ENCODE results near the gene APOO. TPM values are rescaled to one million over a fixed set of nuclear protein-coding genes. Genes with fewer than 3 reads are reported as not detected.

Gene APOO
- total RNA-seq, 1 experiment from 2014 or later = 34.5 TPM

DNA sequence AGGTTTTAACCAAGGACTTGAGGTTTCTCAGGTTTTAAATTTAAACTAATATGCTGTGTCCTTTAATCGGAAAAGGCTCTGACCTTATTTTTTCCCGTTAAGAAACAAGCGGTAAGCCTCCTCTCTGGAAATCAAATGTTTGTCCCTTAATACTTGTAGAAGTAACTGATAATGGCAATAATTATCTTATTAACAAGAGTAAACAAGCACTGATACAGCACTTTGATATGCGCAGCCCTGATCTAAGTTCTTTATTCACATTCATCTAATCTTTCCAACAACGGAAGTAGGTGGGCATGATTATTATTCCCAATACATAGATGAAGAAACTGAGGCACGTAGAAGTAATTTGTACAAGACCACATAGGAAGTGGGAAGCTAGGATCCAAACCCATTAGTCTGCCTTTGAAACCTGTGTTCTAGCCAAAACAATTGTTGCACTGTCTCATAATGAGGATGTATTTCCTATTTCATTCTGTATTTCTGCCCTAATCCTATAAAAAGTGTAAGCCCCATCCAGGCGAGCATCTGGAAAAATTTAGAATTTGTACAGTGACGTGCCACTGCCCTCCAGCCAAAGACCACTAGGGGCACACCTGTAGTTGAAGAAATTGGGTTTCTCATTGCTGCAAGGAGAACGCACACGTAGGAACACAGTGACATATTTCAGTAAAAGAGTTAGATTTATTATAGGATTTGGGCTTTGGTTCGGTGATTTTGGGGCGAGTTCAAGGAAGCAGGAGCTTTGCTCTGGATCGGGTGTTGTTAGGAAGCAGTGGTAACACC, 674 bp upstream of the APOO start:
- no peaks in the 10 kb centered on the region for H3K9me3 ChIP-seq (ENCODE audit: control insufficient read depth in 1 of 2, insufficient read depth in 1 of 2, low read depth in 1 of 2, low read length in 2 of 2)
- no peaks in the 10 kb centered on the region for H3K36me3 ChIP-seq (ENCODE audit: control insufficient read depth in 1 of 2, insufficient read depth in 2 of 2, low read length in 2 of 2)
- ChIA-PET RAD21 (ENCODE audit: low non-redundant PET in 1 of 2, low total read pairs in 2 of 2, uncharacterized antibody in 2 of 2, unreplicated experiment in 2 of 2) (no interaction called here), POLR2A (interaction anchor here (1.0 to 2.1 kb wide), 2 partner anchors 20 to 165 kb away, joined by 3 to 5 read pairs; partner anchors contain the start of gene ACOT9), CTCF (interaction anchor here (1.2 to 2.2 kb wide), 2 partner anchors 117 to 146 kb away, joined by 3 to 9 read pairs; partner anchors contain the start of gene EIF2S3)
- H2AFZ ChIP-seq (ENCODE audit: low read depth, low read length, poor library complexity, severe bottlenecking) = peak overlapping the region; percentile 95
- intact Hi-C loops (cut with micrococcal nuclease) = loop anchor here (5.0 kb wide), 1 partner anchor 334 kb away; no protein-coding TSS in a partner anchor
- peak overlapping the region; percentile 48 for H3K9ac ChIP-seq (ENCODE audit: low read length)
- peaks cover 0 to 15% of the 10 kb centered on the region in 2 experiments; a peak in 2 of 4 replicates for H3K4me1 ChIP-seq (ENCODE audit: control insufficient read depth in 1 of 2, insufficient read depth in 2 of 2, low read length in 2 of 2)
- peak overlapping the region; percentile 40 to 76 for H3K4me3 ChIP-seq (replicated peaks in 1 of 2; ENCODE audit: low read depth in 1 of 2, low read length in 2 of 2)
- no peaks in the 10 kb centered on the region for H3K27me3 ChIP-seq (ENCODE audit: insufficient read depth, low read length)
- H3K9me2 ChIP-seq (ENCODE audit: insufficient read depth) = no peaks in the 10 kb centered on the region
- H3K27ac ChIP-seq (ENCODE audit: low read depth, low read length) = peak overlapping the region; percentile 74
- H4K20me1 ChIP-seq (ENCODE audit: insufficient read depth) = no peaks in the 10 kb centered on the region
- BruUV-seq (replicated peaks) = TSS peak; percentile 67
- H3K79me2 ChIP-seq (ENCODE audit: insufficient read depth, low read length) = peaks cover 15% of the 10 kb centered on the region; the same call in 1 of the 2 replicates
- TF ChIP-seq, protein P1, sequence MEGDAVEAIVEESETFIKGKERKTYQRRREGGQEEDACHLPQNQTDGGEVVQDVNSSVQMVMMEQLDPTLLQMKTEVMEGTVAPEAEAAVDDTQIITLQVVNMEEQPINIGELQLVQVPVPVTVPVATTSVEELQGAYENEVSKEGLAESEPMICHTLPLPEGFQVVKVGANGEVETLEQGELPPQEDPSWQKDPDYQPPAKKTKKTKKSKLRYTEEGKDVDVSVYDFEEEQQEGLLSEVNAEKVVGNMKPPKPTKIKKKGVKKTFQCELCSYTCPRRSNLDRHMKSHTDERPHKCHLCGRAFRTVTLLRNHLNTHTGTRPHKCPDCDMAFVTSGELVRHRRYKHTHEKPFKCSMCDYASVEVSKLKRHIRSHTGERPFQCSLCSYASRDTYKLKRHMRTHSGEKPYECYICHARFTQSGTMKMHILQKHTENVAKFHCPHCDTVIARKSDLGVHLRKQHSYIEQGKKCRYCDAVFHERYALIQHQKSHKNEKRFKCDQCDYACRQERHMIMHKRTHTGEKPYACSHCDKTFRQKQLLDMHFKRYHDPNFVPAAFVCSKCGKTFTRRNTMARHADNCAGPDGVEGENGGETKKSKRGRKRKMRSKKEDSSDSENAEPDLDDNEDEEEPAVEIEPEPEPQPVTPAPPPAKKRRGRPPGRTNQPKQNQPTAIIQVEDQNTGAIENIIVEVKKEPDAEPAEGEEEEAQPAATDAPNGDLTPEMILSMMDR (IDR thresholded peaks at IDR 0.05 in 2 of 3, conservative IDR thresholded peaks at IDR 0.05 in 1 of 3; ENCODE audit: borderline replicate concordance in 1 of 3, insufficient read depth in 1 of 3, low read depth in 2 of 3, low read length in 2 of 3) = peak in 2 of 3 experiments; percentile 45 to 47; a peak in 4 of 6 replicates
- no peak for TF ChIP-seq POLR2AphosphoS5 (IDR thresholded peaks at IDR 0.05; ENCODE audit: low read depth, low read length)
- peak overlapping the region; percentile 80 for H3K4me2 ChIP-seq (ENCODE audit: low read length)
- ATAC-seq (no peak), DNase-seq (ENCODE audit: low read depth, low spot score) (no peak)

DNA sequence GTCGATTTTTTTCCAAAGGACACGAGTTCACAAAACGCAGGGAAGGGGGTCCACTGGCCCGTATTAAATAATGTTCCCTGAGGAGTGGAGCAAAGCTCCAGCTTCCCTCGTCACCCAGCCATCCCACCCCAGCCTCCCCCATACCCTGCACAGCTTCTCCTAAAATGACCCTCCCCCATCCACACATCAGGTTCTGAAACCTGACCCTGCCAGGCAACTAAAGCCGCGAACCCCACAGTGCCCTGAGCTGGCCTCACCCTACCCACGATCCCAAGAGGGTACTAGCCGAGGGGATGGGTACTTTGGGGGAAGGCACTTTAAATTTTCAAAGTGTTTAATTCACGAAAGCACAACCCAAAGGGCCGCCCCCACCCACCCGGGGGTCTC, 634 bp downstream of the APOO start:
- ChIA-PET POLR2A (interaction anchor here (0.7 to 2.1 kb wide), 3 partner anchors 15 to 208 kb away, joined by 3 to 5 read pairs (median 4); partner anchors contain the start of gene ACOT9), CTCF (interaction anchor here (1.0 to 1.2 kb wide), 2 partner anchors 118 to 147 kb away, joined by 3 read pairs; no protein-coding TSS in a partner anchor), RAD21 (ENCODE audit: low non-redundant PET in 1 of 2, low total read pairs in 2 of 2, uncharacterized antibody in 2 of 2, unreplicated experiment in 2 of 2) (interaction anchor here in 1 of 2 experiments (0.5 kb wide), 1 partner anchor 127 kb away, joined by 3 read pairs; no protein-coding TSS in a partner anchor)
- Histone ChIP-seq H3K9me2 (ENCODE audit: insufficient read depth) (no peaks in the 10 kb centered on the region), H3K4me2 (ENCODE audit: low read length) (peak overlapping the region; percentile 80), H4K20me1 (ENCODE audit: insufficient read depth) (no peaks in the 10 kb centered on the region), H3K9ac (ENCODE audit: low read length) (peak overlapping the region; percentile 89), H3K9me3 (ENCODE audit: control insufficient read depth in 1 of 2, insufficient read depth in 1 of 2, low read depth in 1 of 2, low read length in 2 of 2) (no peaks in the 10 kb centered on the region), H3K4me3 (replicated peaks in 1 of 2; ENCODE audit: low read depth in 1 of 2, low read length in 2 of 2) (peak overlapping the region; percentile 76), H2AFZ (ENCODE audit: low read depth, low read length, poor library complexity, severe bottlenecking) (no peak overlapping the region), H3K4me1 (ENCODE audit: control insufficient read depth in 1 of 2, insufficient read depth in 2 of 2, low read length in 2 of 2) (peaks cover 2 to 18% of the 10 kb centered on the region in 2 experiments; a peak in 3 of 4 replicates), H3K79me2 (ENCODE audit: insufficient read depth, low read length) (peaks cover 15% of the 10 kb centered on the region; the same call in 1 of the 2 replicates), H3K36me3 (ENCODE audit: control insufficient read depth in 1 of 2, insufficient read depth in 2 of 2, low read length in 2 of 2) (no peaks in the 10 kb centered on the region), H3K27me3 (ENCODE audit: insufficient read depth, low read length) (no peaks in the 10 kb centered on the region), H3K27ac (ENCODE audit: low read depth, low read length) (peak overlapping the region; percentile 74)
- peak; percentile 28 for ATAC-seq
- no TSS peak for BruUV-seq (replicated peaks)
- DNase-seq (ENCODE audit: low read depth, low spot score) = no peak
- intact Hi-C loops (cut with micrococcal nuclease) = loop anchor here (1.0 to 5.0 kb wide), 2 partner anchors 147 to 335 kb away; partner anchors contain the start of gene EIF2S3
- TF ChIP-seq FOSL1 (IDR thresholded peaks at IDR 0.05; ENCODE audit: low read depth) (no peak), ZNF274 (IDR thresholded peaks at IDR 0.05; ENCODE audit: low read depth, low read length) (no peak), EZH2 (IDR thresholded peaks at IDR 0.05) (no peak), SRF (IDR thresholded peaks at IDR 0.05; ENCODE audit: low read depth) (no peak), EGR1 (IDR thresholded peaks at IDR 0.05; ENCODE audit: low read depth) (no peak)
- TF ChIP-seq, protein P2, sequence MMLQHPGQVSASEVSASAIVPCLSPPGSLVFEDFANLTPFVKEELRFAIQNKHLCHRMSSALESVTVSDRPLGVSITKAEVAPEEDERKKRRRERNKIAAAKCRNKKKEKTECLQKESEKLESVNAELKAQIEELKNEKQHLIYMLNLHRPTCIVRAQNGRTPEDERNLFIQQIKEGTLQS (IDR thresholded peaks at IDR 0.05) = no peak
- TF ChIP-seq, protein P3, sequence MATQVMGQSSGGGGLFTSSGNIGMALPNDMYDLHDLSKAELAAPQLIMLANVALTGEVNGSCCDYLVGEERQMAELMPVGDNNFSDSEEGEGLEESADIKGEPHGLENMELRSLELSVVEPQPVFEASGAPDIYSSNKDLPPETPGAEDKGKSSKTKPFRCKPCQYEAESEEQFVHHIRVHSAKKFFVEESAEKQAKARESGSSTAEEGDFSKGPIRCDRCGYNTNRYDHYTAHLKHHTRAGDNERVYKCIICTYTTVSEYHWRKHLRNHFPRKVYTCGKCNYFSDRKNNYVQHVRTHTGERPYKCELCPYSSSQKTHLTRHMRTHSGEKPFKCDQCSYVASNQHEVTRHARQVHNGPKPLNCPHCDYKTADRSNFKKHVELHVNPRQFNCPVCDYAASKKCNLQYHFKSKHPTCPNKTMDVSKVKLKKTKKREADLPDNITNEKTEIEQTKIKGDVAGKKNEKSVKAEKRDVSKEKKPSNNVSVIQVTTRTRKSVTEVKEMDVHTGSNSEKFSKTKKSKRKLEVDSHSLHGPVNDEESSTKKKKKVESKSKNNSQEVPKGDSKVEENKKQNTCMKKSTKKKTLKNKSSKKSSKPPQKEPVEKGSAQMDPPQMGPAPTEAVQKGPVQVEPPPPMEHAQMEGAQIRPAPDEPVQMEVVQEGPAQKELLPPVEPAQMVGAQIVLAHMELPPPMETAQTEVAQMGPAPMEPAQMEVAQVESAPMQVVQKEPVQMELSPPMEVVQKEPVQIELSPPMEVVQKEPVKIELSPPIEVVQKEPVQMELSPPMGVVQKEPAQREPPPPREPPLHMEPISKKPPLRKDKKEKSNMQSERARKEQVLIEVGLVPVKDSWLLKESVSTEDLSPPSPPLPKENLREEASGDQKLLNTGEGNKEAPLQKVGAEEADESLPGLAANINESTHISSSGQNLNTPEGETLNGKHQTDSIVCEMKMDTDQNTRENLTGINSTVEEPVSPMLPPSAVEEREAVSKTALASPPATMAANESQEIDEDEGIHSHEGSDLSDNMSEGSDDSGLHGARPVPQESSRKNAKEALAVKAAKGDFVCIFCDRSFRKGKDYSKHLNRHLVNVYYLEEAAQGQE (IDR thresholded peaks at IDR 0.05; ENCODE audit: low read depth) = no peak

Measured in HCT116 (cell line).